Sigmoid colon (tissue), 3 donors: ENCODE data around the gene ADH5.

Experiments
- CTCF ChIP-seq, 4 experiments: fragments of 450-650 bp in 3 of 4; fragments of 200-600 bp in 1 of 4; IDR thresholded peaks; one replicate each; pipeline ENCODE4 v1.5.1; 2016 to 2019; ENCODE audit warnings: antibody characterized with exemption in 4 of 4, mild to moderate bottlenecking in 3 of 4, moderate library complexity in 2 of 4
- POLR2A ChIP-seq, 2 donors: fragments of 450-650 bp; IDR thresholded peaks; one replicate each; pipeline ENCODE4 v1.6.1; 2016; ENCODE audit warnings: antibody characterized with exemption in 2 of 2, mild to moderate bottlenecking in 2 of 2, moderate library complexity in 2 of 2

DNA sequence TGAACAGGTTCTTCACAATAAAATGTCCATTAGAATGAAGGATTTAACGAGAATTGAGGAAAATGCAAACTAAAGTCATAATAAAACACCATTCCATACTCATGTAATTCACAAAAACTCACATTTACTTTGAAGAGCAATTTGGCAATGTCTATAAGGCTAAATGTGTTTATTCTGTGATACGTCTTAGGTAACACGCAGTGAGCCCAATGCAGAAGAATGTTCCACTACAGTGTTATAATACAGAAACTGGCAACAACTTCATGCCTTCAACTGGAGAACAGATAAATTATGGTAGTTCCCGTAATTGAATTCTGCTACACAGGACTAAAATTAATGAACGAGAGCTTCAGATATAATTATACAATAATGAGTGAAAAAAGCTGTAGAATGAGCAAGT is 17.4 kb downstream of the ADH5 start:
- TF ChIP-seq CTCF (IDR thresholded peaks at IDR 0.05) (no peak), POLR2A (IDR thresholded peaks at IDR 0.05) (no peak)
